Anterior cingulate cortex (tissue), 58 donors: Measurements from ENCODE around the gene SGCA.

Experiments used
- DNase-seq, 58 donors: peaks; one replicate each; lab custom pipeline; 2025; lab: John Stamatoyannopoulos, UW

SGCA gene

GRCh38 chr17:50201276-50201854 lies 35.6 kb downstream of the SGCA start, which contains the start of gene COL1A1:
TSS of gene COL1A1 (minus strand) at chr17:50201631. CDS start at chr17:50201513, 118 bp downstream.
- DNase-seq: no peak

GRCh38 chr17:50203086-50203485 lies 37.3 kb downstream of the SGCA start:
- DNase-seq: no peak

GRCh38 chr17:50203604-50204345 lies 38.0 kb downstream of the SGCA start:
- no peak for DNase-seq

GRCh38 chr17:50204431-50204830 lies 38.6 kb downstream of the SGCA start:
- no peak for DNase-seq

- no peak for DNase-seq
Observed at GRCh38 chr17:50205111-50205962, 39.5 kb downstream of the SGCA start.

- no peak for DNase-seq
Observed at GRCh38 chr17:50205963-50206505, 40.2 kb downstream of the SGCA start.

- DNase-seq: no peak
Observed at GRCh38 chr17:50206604-50207293, 40.9 kb downstream of the SGCA start.

- DNase-seq: no peak
Observed at GRCh38 chr17:50207315-50207714, 41.5 kb downstream of the SGCA start.

GRCh38 chr17:50207792-50208567 lies 42.2 kb downstream of the SGCA start:
- DNase-seq: no peak

- no peak for DNase-seq
Observed at GRCh38 chr17:50208611-50209061, 42.8 kb downstream of the SGCA start.

- DNase-seq: no peak
Observed at GRCh38 chr17:50209133-50209471, 43.3 kb downstream of the SGCA start.

- no peak for DNase-seq
Observed at GRCh38 chr17:50209472-50210239, 43.9 kb downstream of the SGCA start.

GRCh38 chr17:50210240-50211225 lies 44.7 kb downstream of the SGCA start:
- no peak for DNase-seq

GRCh38 chr17:50211249-50212120 lies 45.7 kb downstream of the SGCA start:
- no peak for DNase-seq

- no peak for DNase-seq
Observed at GRCh38 chr17:50212121-50212843, 46.5 kb downstream of the SGCA start.
